A673 (cell line): ENCODE results near the gene SGCD. TPM values are rescaled to one million over a fixed set of nuclear protein-coding genes. Genes with fewer than 3 reads are reported as not detected.

Experiments used
- BruUV-seq: library from RNA; stranded (reverse); fragments of 400-500 nt; replicated peaks from 2 replicates; lab custom pipeline; 2021; lab: Mats Ljungman, UMichigan
- CTCF ChIA-PET: fragments of 300-600 bp; sonication (Branson Sonifier 250); formaldehyde crosslinking; loops from one replicate; lab custom pipeline; 2022; ENCODE audit warnings: antibody characterized with exemption; lab: Charles Lee
- POLR2A ChIA-PET: fragments of 300-600 bp; sonication (Branson Sonifier 250); formaldehyde crosslinking; loops from one replicate; lab custom pipeline; 2022; ENCODE audit warnings: antibody characterized with exemption; ENCODE audit not compliant: low non-redundant PET; lab: Charles Lee
- DNase-seq: peaks from one replicate; pipeline ENCODE4 v3.0.0-alpha.2; 2015; ENCODE audit warnings: low spot score
- H3K27ac ChIP-seq: fragments of 200-600 bp; sonication (generic); 2 replicates; pipeline ENCODE4 v1.5.1; 2016; ENCODE audit warnings: mixed run types, low read depth, mild to moderate bottlenecking, mixed read lengths, antibody characterized with exemption, low read length; ENCODE audit not compliant: poor library complexity, severe bottlenecking
- H3K27me3 ChIP-seq: fragments of 200-600 bp; sonication (generic); replicated peaks from 2 replicates; pipeline ENCODE4 v1.6.1; 2017; ENCODE audit warnings: mixed run types, low read depth, mild to moderate bottlenecking, mixed read lengths, antibody characterized with exemption, low read length; ENCODE audit not compliant: insufficient read depth, poor library complexity
- H3K36me3 ChIP-seq: fragments of 200-600 bp; sonication (generic); 2 replicates; pipeline ENCODE4 v1.6.1; 2016; ENCODE audit warnings: mixed run types, mild to moderate bottlenecking, mixed read lengths, antibody characterized with exemption, low read length; ENCODE audit not compliant: insufficient read depth, poor library complexity, severe bottlenecking
- H3K4me1 ChIP-seq: fragments of 200-600 bp; sonication (generic); 2 replicates; pipeline ENCODE4 v1.6.1; 2017; ENCODE audit warnings: mixed run types, mild to moderate bottlenecking, mixed read lengths, antibody characterized with exemption, low read length; ENCODE audit not compliant: insufficient read depth, poor library complexity, severe bottlenecking
- H3K4me3 ChIP-seq: fragments of 200-600 bp; sonication (generic); 2 replicates; pipeline ENCODE4 v1.5.1; 2016; ENCODE audit warnings: low read depth, mixed run types, mild to moderate bottlenecking, mixed read lengths, low read length; ENCODE audit not compliant: poor library complexity, severe bottlenecking
- H3K9me3 ChIP-seq: fragments of 200-600 bp; sonication (generic); 2 replicates; pipeline ENCODE4 v1.6.1; 2016; ENCODE audit warnings: mixed run types, low read depth, mild to moderate bottlenecking, mixed read lengths, antibody characterized with exemption, low read length; ENCODE audit not compliant: poor library complexity, severe bottlenecking
- CTCF ChIP-seq: fragments of 300-800, 200-600 bp; sonication (generic); conservative IDR thresholded peaks from 2 replicates; pipeline ENCODE4 v1.5.1; 2017; ENCODE audit warnings: low read depth, mild to moderate bottlenecking, antibody characterized with exemption, low read length, moderate library complexity, mixed read lengths
- EZH2 ChIP-seq: fragments of 200-600 bp; sonication (generic); IDR thresholded peaks from 2 replicates; pipeline ENCODE4 v1.6.1; 2017; ENCODE audit warnings: borderline replicate concordance, low read depth, mild to moderate bottlenecking, mixed read lengths, antibody characterized with exemption, low read length; ENCODE audit not compliant: poor library complexity, severe bottlenecking
- intact Hi-C: fragments of 100-400 bp; cut with micrococcal nuclease; formaldehyde crosslinking; loops from one replicate; pipeline ENCODE4 v1.10.0; 2022; ENCODE audit not compliant: unreplicated experiment
- total RNA-seq: library from RNA; stranded (reverse); gene quantifications from 2 replicates; pipeline ENCODE4 v1.2.3, GENCODE V29; 2021

Gene SGCD
- total RNA-seq, 1 experiment from 2014 or later = 0.17 TPM

GRCh38 chr5:156505101-156505500 lies 178.1 kb downstream of the SGCD start:
- Histone ChIP-seq H3K27me3 (no peaks in the 10 kb centered on the region), H3K36me3 (no peaks in the 10 kb centered on the region), H3K4me1 (no peaks in the 10 kb centered on the region), H3K27ac (no peak overlapping the region), H3K4me3 (no peak overlapping the region), H3K9me3 (no peaks in the 10 kb centered on the region)
- CTCF ChIA-PET = no interaction called here
- no peak for DNase-seq
- intact Hi-C loops = no loop called here
- POLR2A ChIA-PET = no interaction called here
- TF ChIP-seq CTCF = no peak
- TF ChIP-seq EZH2 = no peak
- no TSS peak for BruUV-seq

DNA sequence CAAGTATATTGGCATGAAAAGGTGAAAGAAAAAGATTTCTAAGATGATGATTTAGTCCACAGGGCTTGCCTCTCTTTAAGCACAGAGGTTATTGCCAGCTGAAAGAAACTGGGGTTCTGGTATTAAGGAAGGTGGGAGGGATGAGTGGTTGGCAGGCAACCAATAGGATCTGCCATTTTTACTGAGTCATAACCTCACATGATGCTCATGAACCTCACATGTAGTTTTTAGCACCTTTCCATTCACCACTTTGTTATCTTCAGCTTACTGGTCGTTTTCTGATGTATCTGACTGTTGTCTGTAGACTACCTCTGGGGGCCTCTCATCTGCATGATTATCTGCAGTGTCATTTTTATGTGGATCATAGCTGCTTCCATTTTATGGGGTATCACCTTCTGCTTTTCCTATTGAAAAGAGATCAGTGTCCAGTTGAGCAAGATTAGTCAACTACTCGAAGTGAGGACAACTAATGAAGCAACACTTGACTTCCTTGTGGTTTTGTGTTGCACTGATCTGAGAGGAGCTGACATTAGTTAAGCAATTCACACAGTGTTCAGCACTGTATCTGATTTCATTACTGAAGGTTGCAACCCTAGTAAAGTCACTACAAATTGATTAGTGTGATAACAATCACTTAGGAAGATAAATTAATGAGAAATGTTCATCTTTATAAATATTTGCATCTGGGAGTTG lies 186.3 kb downstream of the SGCD start:
- DNase-seq = no peak
- Histone ChIP-seq H3K27ac (no peak overlapping the region), H3K4me3 (no peak overlapping the region), H3K27me3 (no peaks in the 10 kb centered on the region), H3K36me3 (no peaks in the 10 kb centered on the region), H3K9me3 (no peaks in the 10 kb centered on the region), H3K4me1 (no peaks in the 10 kb centered on the region)
- BruUV-seq = no TSS peak
- intact Hi-C loops = no loop called here
- TF ChIP-seq EZH2 (no peak), CTCF (no peak)
- POLR2A ChIA-PET = no interaction called here
- CTCF ChIA-PET = no interaction called here

GRCh38 chr5:156515121-156515520 lies 188.2 kb downstream of the SGCD start:
- Histone ChIP-seq H3K4me1 (no peaks in the 10 kb centered on the region), H3K4me3 (no peak overlapping the region), H3K27ac (no peak overlapping the region), H3K36me3 (no peaks in the 10 kb centered on the region), H3K9me3 (no peaks in the 10 kb centered on the region), H3K27me3 (no peaks in the 10 kb centered on the region)
- intact Hi-C loops = no loop called here
- TF ChIP-seq CTCF (no peak), EZH2 (no peak)
- CTCF ChIA-PET = no interaction called here
- POLR2A ChIA-PET = no interaction called here
- no peak for DNase-seq
- no TSS peak for BruUV-seq
